D721Med (cell line): ENCODE results near the gene USP2.
"Not testable (repeated sequence)": the region's sequence is repeated elsewhere in the genome, so short reads cannot be mapped to it uniquely, and the experiment has no call there.

Source experiments
- DNase-seq: peaks from one replicate; pipeline ENCODE4 v3.0.0; 2011; ENCODE audit warnings: low spot score; ENCODE audit not compliant: insufficient read length
- FAIRE-seq: peaks from 2 replicates; lab custom pipeline; 2011; peaks lifted over from hg19 to GRCh38; lab: Jason Lieb, UNC
- TF ChIP-seq, protein P1 (sequence below): IDR thresholded peaks from 2 replicates; pipeline ENCODE4 v1.5.1; 2012; ENCODE audit warnings: mild to moderate bottlenecking, control low read depth; ENCODE audit not compliant: insufficient read depth; ENCODE audit errors: missing control alignments

USP2 gene

DNA sequence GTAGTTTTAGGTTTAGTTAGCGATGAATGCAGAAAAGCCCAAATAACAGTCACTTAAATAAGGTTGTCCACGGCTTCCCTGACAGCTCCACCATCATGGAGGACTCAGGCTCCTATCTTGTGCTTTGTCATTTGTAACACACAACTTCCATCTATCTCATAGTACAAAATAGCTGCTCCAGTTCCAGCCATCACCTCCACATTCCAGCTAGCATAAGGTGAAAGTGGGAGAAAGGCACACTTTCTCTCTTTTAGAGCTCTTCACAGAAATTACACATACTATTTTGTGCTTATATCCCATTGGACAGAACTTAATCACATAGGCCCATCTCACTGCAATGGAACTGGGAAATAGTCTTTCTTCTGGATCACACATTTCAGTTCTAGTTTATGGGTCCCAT, 32.8 kb upstream of the USP2 start:
- no peak for DNase-seq
- no peak for FAIRE-seq
- TF ChIP-seq, protein P1, sequence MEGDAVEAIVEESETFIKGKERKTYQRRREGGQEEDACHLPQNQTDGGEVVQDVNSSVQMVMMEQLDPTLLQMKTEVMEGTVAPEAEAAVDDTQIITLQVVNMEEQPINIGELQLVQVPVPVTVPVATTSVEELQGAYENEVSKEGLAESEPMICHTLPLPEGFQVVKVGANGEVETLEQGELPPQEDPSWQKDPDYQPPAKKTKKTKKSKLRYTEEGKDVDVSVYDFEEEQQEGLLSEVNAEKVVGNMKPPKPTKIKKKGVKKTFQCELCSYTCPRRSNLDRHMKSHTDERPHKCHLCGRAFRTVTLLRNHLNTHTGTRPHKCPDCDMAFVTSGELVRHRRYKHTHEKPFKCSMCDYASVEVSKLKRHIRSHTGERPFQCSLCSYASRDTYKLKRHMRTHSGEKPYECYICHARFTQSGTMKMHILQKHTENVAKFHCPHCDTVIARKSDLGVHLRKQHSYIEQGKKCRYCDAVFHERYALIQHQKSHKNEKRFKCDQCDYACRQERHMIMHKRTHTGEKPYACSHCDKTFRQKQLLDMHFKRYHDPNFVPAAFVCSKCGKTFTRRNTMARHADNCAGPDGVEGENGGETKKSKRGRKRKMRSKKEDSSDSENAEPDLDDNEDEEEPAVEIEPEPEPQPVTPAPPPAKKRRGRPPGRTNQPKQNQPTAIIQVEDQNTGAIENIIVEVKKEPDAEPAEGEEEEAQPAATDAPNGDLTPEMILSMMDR: no peak

DNA sequence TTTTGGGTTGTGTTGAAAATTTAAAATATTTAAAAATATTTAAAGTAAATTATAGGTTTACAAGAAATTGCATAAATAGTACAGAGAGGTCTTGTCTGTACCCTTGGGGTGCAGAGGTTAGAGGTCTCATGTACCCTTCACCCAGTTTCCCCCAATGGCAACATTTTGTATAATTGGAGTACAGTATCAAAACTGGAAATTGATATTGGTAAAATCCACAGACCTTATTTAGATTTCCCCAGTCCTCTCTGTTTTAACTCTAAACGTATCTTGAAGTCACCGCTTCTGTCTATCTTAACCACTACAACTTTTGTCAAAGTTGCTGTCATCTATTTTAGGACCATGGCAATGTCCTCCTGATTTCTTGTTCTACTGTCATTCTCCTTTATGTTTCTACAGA, 30.6 kb upstream of the USP2 start:
- no peak for FAIRE-seq
- TF ChIP-seq, protein P1: no peak
- DNase-seq: no peak

DNA sequence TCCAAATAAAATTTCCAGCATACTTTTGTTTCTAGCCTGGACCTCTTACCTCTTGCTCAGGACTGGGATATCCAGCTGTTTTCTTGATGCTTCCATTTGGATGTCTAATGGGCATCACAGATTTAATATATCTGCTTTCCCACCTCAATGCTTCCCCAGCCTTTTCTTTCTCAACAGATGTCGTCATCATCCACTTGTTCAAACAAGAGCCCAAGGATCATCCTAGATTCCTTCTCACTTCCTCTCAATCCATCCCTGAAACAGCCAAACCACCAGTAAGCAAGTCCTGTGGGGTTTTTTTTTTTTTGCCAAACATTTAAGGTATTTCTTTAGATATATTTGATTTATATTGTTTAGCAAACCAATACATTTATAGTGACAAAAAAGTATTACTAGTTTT, 29.0 kb upstream of the USP2 start:
- TF ChIP-seq, protein P1: no peak

DNA sequence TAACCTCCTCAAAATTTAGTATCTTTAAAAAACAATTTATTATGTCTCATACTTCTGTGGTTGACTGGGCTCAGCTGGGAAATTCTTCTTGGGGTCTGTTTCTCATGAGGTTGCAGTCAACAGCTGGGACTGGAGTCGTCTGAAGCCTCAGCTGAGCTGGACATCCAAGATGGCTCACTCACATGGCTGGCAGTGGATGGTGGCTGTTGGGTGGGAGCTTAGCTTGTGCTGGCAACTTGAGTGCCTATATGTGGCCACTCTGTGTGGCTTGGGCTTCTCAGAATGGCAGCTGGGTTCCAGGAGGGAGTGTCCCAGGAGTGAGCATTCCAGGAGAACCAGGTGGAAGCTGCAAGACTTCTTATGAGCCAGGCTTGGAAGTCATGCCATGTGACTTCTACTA, 28.2 kb upstream of the USP2 start:
- no peak for FAIRE-seq

More for the DNA sequence above, 29.0 kb upstream of the USP2 start:
- no peak for FAIRE-seq
- no peak for DNase-seq

DNA sequence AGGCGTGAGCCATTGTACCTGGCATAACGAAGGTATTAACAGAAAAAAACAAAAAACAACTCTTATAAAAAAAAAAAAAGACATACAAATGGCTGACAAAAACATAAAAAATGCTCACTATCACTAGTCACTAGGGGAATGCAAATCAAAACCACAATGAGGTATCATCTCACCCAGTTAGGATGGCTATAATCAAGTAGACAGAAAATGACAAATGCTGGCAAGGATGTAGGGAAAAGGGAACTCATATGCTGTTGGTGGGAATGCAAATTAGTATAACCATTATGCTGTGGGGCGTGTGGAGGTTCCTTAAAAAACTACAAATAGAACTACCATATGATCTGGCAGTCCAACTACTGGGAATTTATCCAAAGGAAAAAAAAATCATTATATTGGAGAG, 24.5 kb upstream of the USP2 start:
- DNase-seq (no peak), FAIRE-seq (no peak)
- TF ChIP-seq, protein P1: no peak

More for the DNA sequence above, 28.2 kb upstream of the USP2 start:
- DNase-seq: no peak
- TF ChIP-seq, protein P1: no peak

DNA sequence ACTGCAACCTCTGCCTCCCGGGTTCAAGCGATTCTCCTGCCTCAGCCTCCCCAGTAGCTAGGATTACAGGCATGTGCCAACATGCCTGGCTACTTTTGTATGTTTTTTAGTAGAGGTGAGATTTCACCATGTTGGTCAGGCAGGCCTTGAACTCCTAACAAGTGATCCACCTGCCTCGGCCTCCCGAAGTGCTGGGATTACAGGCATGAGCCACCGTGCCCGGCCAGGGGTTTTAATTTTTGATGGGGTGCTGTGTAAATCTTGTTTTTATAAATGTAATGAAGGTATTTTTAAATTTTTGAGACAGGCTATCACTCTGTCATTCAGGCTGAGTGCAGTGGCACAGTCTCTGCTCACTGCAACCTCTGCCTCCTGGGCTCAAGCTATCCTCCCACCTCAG, 24.0 kb upstream of the USP2 start:
- not testable (repeated sequence) for DNase-seq, FAIRE-seq

DNA sequence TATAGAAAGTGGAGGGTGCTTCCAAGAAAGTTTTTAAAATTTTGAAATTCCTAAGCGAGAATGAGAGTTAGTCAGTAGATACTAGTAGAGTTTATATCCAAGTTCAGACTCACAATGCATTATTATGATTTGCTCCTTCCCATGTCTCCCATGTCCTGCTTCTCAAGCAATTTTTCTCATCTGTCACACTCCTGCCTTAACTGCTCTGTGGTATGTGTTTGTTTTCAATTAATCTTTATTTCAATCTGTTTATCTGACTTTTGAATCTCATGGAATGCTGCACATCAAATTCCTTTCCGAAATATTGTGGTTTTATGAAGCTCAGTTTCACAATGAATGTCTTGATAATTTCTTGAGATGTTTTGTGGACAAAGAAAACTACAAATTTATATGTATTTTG, 23.4 kb upstream of the USP2 start:
- DNase-seq (no peak), FAIRE-seq (no peak)
- TF ChIP-seq, protein P1: no peak

DNA sequence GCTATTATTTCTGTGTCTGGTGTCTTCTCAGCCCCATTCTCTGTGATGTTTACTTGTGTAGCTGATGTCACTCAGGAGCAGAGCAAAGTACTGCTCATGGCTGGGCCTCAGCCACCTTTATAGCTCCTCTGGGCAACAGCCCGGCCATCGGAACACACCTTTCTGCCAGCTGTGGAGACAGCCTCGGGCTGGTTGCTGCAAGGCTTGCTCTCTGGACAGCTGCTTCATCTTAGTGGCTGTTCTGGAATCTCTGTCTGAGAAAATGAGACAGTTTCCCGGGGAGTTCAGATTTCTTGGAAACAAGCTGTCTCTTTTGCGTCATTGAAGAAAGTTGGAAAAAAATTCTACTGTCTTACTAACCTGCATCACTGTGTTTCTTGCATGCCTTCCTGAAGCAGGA, 21.5 kb upstream of the USP2 start:
- TF ChIP-seq, protein P1: no peak
- no peak for DNase-seq
- FAIRE-seq: no peak
